GM12878 (cell line): ENCODE measurements around the gene HDAC9.

ENCODE experiments used
- CREB1 ChIP-seq: IDR thresholded peaks from 2 replicates; pipeline ENCODE4 v1.6.1; 2012; ENCODE audit warnings: low read depth, mild to moderate bottlenecking, inconsistent platforms
- JUND ChIP-seq: IDR thresholded peaks from 2 replicates; pipeline ENCODE4 v1.6.1; 2012; ENCODE audit warnings: low read depth, mild to moderate bottlenecking, low read length, improper control_type of control experiment, moderate library complexity
- RFX5 ChIP-seq: IDR thresholded peaks from 2 replicates; pipeline ENCODE4 v1.6.1; 2011; ENCODE audit warnings: low read depth, low read length, improper control_type of control experiment
- TBL1XR1 ChIP-seq: IDR thresholded peaks from 2 replicates; pipeline ENCODE4 v1.6.1; 2012; ENCODE audit warnings: low read depth, low read length, improper control_type of control experiment

GRCh38 chr7:18786196-18786727 lies 290.7 kb downstream of the HDAC9 start:
- TF ChIP-seq CREB1, result no peak
- no peak for TF ChIP-seq TBL1XR1
- TF ChIP-seq RFX5, result no peak
- TF ChIP-seq JUND, result no peak
